ENCODE results near the gene PIK3R1. TPM values are rescaled to one million over a fixed set of nuclear protein-coding genes. Genes with fewer than 3 reads are reported as not detected.
"Not testable (repeated sequence)": the region's sequence is repeated elsewhere in the genome, so short reads cannot be mapped to it uniquely, and the experiment has no call there.

The PIK3R1 gene
- polyA plus RNA-seq, 1 donor: 92.7 TPM

- no peak for DNase-seq
Observed at GRCh38 chr5:68225188-68225910, 9.8 kb downstream of the PIK3R1 start.

GRCh38 chr5:68225911-68226545 is 10.5 kb downstream of the PIK3R1 start:
- DNase-seq: no peak

GRCh38 chr5:68226546-68227073 is 11.1 kb downstream of the PIK3R1 start:
- no peak for DNase-seq

- DNase-seq: no peak
Observed at GRCh38 chr5:68227532-68228160, 12.1 kb downstream of the PIK3R1 start.

GRCh38 chr5:68229416-68229815 is 13.9 kb downstream of the PIK3R1 start:
- no peak for DNase-seq

- no peak for DNase-seq
Observed at GRCh38 chr5:68230285-68230684, 14.7 kb downstream of the PIK3R1 start.

GRCh38 chr5:68231414-68232076 is 16.0 kb downstream of the PIK3R1 start:
- no peak for DNase-seq

- DNase-seq: no peak
Observed at GRCh38 chr5:68232277-68232676, 16.7 kb downstream of the PIK3R1 start.

GRCh38 chr5:68233075-68233474 is 17.5 kb downstream of the PIK3R1 start:
- no peak for DNase-seq

GRCh38 chr5:68235229-68235628 is 19.7 kb downstream of the PIK3R1 start:
- DNase-seq: not testable (repeated sequence)

GRCh38 chr5:68237715-68238114 is 22.2 kb downstream of the PIK3R1 start:
- no peak for DNase-seq

- DNase-seq: no peak
Observed at GRCh38 chr5:68239487-68239886, 23.9 kb downstream of the PIK3R1 start.

- DNase-seq: no peak
Observed at GRCh38 chr5:68240202-68240601, 24.6 kb downstream of the PIK3R1 start.

- DNase-seq: no peak
Observed at GRCh38 chr5:68240771-68241170, 25.2 kb downstream of the PIK3R1 start.

GRCh38 chr5:68242743-68243142 is 27.2 kb downstream of the PIK3R1 start:
- DNase-seq: no peak

GRCh38 chr5:68243251-68243650 is 27.7 kb downstream of the PIK3R1 start:
- DNase-seq: no peak

GRCh38 chr5:68243681-68244080 is 28.1 kb downstream of the PIK3R1 start:
- DNase-seq: no peak

GRCh38 chr5:68245319-68245718 is 29.8 kb downstream of the PIK3R1 start:
- DNase-seq: no peak

- DNase-seq: no peak
Observed at GRCh38 chr5:68246802-68247201, 31.2 kb downstream of the PIK3R1 start.

- DNase-seq: no peak
Observed at GRCh38 chr5:68247627-68248026, 32.1 kb downstream of the PIK3R1 start.

GRCh38 chr5:68248896-68249295 is 33.3 kb downstream of the PIK3R1 start:
- no peak for DNase-seq

- no peak for DNase-seq
Observed at GRCh38 chr5:68249520-68249919, 34.0 kb downstream of the PIK3R1 start.

Data from left kidney (tissue), 2 donors.